Cardiac fibroblast (primary cell): ENCODE data around the gene SMARCD3.

Source experiments
- DNase-seq, 2 donors: peaks; one replicate each; pipeline versions ENCODE4 v3.0.0 to v3.0.0-alpha.2; 2010; ENCODE audit warnings: low read depth in 2 of 2
- H3K4me3 ChIP-seq, 2 donors: replicated peaks in 1 of 2; 1 replicate in 1 of 2; 2 replicates in 1 of 2; pipeline ENCODE4 v1.5.1; 2011; ENCODE audit warnings: low read depth in 2 of 2, low read length in 2 of 2, mild to moderate bottlenecking in 2 of 2, moderate library complexity in 1 of 2
- CTCF ChIP-seq: IDR thresholded peaks from one replicate; pipeline ENCODE4 v1.5.1; 2011; ENCODE audit warnings: low read depth, mild to moderate bottlenecking, low read length, inconsistent platforms

SMARCD3 gene

GRCh38 chr7:151254851-151255250 is 6.4 kb upstream of the SMARCD3 start:
- DNase-seq, result no peak
- no peak for TF ChIP-seq CTCF
- H3K4me3 ChIP-seq, result no peak overlapping the region

- no peak overlapping the region for H3K4me3 ChIP-seq
- no peak for TF ChIP-seq CTCF
- no peak for DNase-seq
These were observed 5.8 kb upstream of the SMARCD3 start for GRCh38 chr7:151254316-151254715.

- no peak overlapping the region for H3K4me3 ChIP-seq
- DNase-seq, result no peak
- TF ChIP-seq CTCF, result no peak
These were observed 4.6 kb upstream of the SMARCD3 start for GRCh38 chr7:151252961-151253711.

- no peak for TF ChIP-seq CTCF
These were observed 4.0 kb upstream of the SMARCD3 start for GRCh38 chr7:151252561-151252835.

GRCh38 chr7:151251689-151252560 is 3.4 kb upstream of the SMARCD3 start:
- peak; percentile 69 to 84 for DNase-seq
- H3K4me3 ChIP-seq, result peak overlapping the region; percentile 59 to 63
- TF ChIP-seq CTCF, result no peak

More at GRCh38 chr7:151252561-151252835, 4.0 kb upstream of the SMARCD3 start:
- no peak for DNase-seq
- peak overlapping the region; percentile 59 to 63 for H3K4me3 ChIP-seq

- peak; percentile 22 to 33 for DNase-seq
- H3K4me3 ChIP-seq, result peak overlapping the region; percentile 40 to 63
- TF ChIP-seq CTCF, result no peak
These were observed 2.8 kb upstream of the SMARCD3 start for GRCh38 chr7:151251328-151251688.
